Muscle of back (tissue), 13 donors: ENCODE measurements around the gene DPF3. TPM values are rescaled to one million over a fixed set of nuclear protein-coding genes. Genes with fewer than 3 reads are reported as not detected.

Source experiments
- DNase-seq, 3 donors: peaks; one replicate each; pipeline versions ENCODE4 v3.0.0 to v3.0.0-alpha.2; 2013
- long read RNA-seq, 9 donors: transcript quantifications; one replicate each; lab custom pipeline, GENCODE V29; 2026
- polyA plus RNA-seq, 10 donors: library from polyadenylated mRNA; unstranded; fragments of 120-200 nt; gene quantifications; one replicate each; pipeline ENCODE4 v1.2.1, GENCODE V29; 2013; ENCODE audit not compliant: insufficient read length in 10 of 10

DPF3 gene
- 1 to 10 TPM; 1.2 to 8.8 (median 3.2) TPM for polyA plus RNA-seq
- long read RNA-seq, donor 1 = 0 reads
- long read RNA-seq, donor 2, partial matches to known transcripts = 0 of 1 reads
- long read RNA-seq, donor 2, other reads (novel, unspliced or antisense) = 0 of 1 reads
- long read RNA-seq, donor 3 = 0 reads
- long read RNA-seq, donor 4 = 0 reads
- long read RNA-seq, donor 5 = 0 reads
- long read RNA-seq, donor 6 = 0 reads
- long read RNA-seq, donor 7 = 0 reads
- long read RNA-seq, donor 8 = 0 reads
- long read RNA-seq, donor 9 = 0 reads

DNA sequence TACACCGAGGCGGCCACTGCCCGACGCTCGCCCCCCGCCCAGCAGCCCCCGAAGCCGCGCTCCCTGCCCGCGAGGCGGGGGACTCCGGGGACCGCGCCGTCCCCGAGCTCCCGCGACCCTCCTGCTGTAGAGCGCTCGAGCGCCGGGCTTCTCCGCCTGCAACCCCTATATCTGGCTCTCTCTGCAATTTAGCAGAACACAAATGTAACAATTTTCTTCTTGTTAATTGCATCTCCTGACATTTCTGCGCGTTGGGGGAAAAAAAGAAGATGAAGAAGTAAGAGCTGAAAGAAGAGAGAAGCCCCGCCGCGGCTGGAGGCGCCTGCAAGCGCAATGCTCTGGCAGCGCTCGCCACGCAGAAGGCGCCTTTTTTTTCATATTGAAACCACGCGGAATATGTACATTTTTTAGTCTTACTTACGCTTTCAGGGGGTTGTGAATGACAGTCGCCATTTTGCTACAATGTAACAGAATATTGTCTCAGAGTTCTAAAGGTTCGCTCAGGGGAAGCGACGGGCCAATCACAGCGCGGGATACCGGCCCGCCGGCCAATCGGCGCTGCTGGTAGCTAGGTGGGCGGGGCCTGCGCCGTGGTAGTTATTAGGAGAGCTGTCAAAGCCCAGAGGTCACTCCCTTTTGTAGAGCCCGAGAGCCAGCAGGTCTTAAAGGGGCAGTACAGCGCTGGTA lies at the start of gene DPF3:
Gene DPF3, minus strand, starts transcription at position 466 of the 687 bp plus-strand sequence. Its CDS starts 13 bp downstream, at position 453.
- DNase-seq = peak; percentile 93 to 96 (median 95)

DNA sequence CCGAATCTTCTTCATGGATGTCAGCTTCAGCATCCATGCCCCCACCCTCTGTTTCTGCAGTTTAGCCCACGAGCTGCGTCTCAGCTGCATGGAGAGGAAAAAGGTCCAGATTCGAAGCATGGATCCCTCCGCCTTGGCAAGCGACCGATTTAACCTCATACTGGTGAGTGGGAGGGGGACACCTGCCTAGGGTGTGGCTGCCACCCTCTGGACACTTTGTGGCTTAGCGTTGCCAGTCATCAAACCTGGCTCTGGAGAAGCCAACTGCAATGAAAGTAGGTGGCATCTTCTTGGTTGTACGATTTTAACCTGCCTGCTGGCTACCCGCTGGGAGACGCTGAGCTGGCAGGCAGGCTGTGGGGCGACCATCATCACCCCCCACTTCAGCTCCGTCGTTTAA lies 49.0 kb upstream of the DPF3 start:
- no peak for DNase-seq

DNA sequence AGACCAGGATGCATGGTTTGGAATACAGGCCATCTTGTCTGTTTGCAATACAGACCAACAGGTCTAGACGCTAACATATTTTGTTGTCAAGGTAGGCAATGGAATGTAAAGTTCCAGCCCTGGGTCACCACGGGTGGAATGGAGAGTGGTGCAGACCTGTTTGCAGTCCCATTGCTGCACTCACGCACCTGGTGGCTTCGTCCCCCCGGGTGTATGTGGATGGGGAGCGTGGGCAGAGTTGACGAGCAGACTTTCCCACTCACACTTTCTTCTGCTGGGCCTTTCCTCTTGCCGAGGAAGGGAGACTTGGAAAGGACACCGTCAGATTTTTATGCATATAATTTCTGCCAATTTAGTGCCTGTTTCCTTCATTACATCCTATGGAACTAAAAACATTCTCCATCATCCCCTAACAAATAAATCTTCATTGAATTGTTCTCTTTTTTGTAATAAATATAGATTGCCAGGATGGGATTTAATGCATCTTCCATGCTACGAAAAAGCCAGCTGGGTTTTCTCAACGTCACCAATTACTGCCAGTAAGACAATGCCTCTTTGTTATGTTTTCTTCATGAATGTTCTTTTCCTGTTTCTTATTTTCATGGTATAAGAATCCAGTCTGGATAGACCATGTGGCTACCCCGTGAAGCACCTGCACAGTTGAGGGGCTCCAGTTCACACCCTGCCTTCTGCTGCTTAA lies 47.5 kb upstream of the DPF3 start:
- peak in 1 of 3 donors; percentile 13 for DNase-seq

DNA sequence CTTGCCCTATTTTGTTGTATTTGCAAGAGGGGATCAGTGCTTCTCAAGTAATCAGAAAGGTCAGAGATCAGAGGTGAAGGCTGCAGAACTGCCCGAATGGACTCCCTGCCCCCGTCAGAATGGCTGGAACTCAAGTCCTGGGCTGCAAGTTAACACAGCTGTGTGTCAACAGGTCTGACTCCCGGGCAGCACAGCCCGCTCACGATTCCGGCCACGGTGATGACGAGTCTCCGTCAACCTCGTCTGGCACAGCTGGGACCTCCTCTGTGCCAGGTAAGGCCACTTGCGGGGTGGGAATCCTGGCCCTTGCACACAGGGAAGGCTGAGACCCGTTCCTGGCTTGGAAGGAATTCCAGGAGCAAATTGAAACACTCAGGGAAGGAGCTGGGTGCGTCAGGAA lies 45.7 kb upstream of the DPF3 start:
- no peak for DNase-seq

DNA sequence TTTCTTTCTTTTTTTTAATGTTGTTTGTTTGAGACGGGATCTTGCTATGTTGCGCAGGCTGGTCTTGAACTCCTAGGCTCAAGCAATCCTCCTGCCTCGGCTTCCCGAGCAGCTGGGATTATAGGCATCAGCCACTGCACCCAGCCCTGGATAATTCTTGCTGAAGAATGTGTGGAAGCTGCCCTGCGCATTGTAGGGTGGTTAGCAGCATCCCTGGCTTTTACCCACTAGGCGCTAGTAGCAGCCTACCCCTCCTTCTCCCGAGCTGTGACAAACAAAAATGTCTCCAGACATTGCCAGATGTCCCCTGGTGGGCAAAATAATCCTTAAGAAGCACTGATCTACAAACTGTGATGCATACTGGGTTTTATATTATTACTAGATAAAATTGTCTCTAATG lies 39.0 kb upstream of the DPF3 start:
- no peak for DNase-seq

DNA sequence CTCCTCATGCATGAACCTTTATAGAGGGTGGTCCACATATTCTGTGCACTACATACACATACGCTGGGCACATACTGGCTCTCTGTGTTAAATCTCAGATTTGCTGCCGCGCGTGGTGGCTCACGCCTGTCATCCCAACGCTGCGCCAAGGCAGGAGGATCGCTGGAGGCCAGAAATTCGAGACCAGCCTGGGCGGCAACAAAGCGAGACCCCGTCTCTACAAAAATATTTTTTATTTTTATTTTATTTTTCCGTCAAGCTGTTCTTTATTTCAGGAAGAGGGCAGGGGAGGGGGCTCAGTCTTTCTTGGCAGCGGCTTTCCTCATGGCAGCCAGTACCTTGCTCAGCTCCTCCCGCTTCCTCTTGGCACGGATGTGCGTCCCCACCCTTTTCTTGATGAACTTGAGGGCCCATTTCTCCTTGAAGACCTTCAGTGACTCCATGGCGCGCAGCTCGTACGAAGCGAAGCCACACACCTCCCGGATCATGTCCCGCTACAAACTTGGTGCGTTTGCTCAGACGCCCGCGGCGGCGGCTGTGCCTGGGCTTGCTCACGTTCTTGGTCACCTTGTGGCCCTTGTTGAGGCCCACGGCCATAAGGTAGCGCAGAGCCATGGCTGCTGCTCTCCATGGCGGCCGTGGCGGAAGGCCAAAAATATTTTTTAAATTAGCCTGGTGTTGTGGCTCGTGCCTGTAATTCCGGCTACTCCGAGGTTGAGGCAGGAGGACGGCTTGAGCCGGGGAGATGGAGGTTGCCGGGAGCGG lies 35.6 kb upstream of the DPF3 start:
- DNase-seq = no peak

DNA sequence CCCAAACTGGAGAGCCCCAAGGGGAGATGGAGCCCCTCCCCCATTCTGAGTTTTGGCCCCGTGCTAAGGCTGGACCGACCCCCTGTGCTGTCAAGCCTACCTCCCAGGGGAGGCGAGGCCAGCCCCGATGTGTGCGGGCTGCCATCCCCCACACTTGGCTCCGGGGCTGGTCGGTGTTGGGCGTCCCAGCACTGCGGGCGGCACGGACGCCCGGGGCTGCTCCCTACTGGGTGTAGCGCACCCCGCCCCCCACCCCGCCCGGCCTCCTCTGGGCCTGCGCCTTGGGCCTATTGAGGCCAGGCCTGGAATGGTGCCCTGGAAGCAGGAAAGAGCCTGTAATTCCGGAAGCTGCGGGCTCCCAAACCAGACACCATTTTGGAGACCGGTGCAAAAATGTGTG lies 35.0 kb upstream of the DPF3 start:
- no peak for DNase-seq

DNA sequence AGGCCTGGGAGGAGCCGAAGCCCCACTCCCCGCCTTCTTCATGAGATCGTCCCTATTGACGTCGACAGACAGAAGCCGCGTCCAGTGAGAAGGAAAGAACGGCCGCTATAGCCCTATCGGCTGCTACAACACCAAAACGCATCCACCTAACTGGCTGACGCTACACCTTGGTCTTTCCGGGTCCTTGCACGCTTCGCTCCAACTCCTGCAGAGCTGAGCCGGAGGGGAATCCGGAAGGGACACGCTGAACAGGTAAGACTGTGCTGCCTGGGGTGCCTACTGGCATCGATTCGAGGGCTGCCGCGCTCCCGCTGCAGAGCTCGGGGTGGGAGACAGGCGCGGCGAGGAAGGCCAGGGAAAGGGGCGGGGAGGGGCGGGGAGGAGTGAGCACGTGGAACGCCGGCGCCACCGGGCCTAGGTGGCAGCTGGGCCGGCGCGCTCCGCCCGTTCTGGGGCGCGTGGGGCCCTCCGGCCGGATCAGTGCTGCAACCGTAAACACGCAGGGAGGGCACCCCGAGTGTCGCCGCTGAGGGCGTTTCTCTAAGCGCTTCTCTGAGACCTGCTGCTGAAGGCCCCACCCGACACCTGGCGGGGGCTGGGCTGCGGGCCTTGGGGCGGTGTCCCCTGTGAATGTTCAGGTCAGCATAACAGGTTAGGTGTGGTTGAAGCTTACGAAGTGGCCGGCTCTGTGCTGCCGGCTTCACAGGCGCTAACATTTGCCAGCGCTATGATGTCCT lies 32.6 kb upstream of the DPF3 start, which contains the start of gene DCAF4:
Gene DCAF4, plus strand, starts transcription at position 173 of the 737 bp plus-strand sequence. CDS start 11,515 bp downstream, outside the sequence.
- peak; percentile 95 to 99 (median 99) for DNase-seq

DNA sequence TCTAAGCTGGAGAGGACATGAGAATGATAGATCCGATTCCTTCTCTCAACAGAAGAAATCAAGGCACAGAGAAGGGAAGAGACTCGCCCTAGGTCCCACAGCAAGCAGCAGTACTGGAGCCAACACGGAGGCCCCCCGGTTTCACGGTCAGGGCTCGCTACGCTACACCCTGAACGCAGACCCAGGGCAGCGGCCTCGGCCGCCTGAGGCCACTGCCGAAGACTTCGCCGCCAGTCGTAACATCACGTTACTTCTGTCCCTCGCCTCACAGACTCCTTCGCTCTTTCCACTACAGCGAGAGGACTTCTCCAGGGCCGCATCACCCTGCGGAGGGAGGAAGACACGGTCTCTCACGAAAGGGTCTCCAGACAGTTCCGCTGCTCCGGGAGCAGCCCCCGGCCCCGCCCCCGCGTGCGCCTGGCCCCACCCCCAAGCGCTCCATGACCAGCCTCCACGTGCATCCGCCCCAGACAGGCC lies 32.0 kb upstream of the DPF3 start:
- DNase-seq = no peak

DNA sequence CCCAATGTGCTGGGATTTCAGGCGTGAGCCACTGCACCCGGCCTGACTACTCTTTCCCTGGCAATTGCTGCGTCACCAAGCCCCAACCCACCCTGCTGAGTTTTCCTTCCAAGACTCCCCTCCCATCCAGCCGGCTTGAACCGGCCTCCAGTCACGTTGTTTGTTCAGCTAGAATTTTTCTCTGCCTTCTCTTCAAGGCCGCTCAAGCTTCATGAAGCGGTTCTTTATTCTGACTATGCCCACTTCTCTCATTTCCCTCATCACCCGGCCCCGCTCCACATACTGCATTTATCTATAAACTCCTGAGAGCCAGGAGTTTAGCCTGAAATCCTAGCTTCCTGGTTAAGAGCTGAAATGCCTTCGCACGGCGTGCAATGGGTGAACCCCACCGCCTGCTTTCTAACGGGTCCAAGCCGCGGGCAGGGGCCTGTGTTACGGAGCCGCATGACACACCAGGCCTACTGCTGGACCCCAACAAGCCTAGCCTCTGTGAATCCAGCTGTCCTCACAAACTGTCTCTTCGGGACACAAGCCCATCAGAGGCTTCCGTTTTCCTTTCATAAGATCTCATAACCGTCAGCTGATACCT lies 31.4 kb upstream of the DPF3 start:
- peak in 1 of 3 donors; percentile 18 for DNase-seq

DNA sequence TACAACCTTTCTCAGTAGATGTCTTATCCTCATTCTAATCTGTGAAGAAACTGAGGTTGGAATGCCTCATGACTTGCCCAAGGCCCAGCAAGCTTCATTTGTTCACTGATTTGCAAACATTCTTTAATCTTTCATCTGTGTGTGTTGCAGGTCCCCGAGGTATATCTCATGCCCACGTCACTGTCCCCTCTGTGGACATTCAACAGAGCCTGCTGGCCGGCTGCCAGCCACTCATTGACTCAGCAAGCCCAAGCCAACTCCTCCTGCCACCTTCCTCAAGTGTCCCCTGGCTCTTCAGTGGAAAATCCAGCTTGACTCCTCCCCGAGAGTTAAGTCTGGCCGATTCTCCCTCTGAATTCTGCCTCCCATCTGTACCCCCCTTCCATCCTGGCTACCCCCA lies 30.4 kb upstream of the DPF3 start:
- no peak for DNase-seq

DNA sequence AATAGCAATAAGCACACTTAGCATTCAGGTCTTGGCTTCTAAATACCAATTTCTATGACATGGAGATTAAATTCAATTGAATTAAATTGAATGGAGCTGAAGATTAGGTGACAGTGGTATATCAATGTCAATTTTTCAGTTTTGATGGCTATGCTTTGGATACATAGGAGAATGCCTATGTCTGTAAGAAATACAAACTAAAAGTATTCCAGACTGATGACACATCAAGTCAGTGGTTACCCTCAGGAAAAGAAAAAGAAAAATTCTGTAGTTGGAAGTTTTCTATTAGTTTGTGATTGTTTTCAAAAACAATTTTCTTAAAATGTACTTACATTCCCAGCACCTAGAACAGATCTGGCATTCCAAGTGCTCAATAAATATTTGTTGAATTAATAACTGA lies 27.5 kb upstream of the DPF3 start:
- no peak for DNase-seq

DNA sequence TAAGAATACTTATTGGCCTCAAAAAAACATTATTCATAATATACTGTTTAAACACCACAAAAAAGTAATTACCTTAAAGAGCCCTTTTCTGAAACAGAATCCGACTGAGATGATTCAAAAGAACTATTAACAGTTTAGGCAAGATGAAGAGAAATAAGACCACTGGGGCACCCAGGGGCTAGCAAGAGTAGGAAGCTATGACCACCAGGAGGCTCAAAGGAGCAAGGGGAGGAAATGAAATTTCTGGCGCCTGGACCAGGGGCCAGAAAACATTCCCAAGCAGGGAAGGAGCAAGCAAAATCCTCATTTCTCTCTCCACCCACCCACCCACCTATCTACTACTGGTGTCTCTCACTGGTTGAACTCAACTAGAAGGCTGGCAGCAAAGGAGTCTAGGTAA lies 26.1 kb upstream of the DPF3 start:
- DNase-seq = no peak

DNA sequence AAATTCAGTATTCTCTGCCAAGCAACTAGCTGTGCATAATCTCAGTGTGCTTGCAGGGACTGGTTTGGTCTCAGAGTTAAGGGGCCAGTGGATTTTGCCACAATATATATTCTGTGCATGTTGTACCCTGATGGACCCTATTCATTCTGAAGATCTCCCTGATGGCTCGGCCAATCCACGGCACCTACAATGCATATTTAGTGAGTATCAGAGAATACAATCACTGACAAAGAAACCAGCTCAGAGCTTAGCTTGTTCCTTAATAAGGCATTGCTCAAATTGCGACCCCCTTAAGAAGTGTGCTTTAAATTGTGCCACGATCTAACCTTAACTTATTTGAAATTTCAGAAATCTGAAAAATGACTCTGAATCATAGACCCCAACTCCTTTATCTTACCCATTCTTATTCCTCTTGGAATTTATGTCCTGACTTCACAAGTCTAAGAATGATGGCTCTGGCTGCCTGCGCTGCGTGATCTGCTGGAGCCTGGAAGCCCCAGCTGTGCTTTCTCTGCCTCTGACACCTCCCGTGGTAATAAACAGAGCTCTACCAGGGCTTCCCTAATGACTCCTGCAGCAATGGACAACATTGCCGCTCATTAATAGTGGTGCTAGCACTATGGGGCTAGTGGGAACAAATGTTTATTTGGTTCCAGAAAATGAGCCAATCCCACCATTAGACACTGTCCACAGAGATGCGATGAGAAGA lies 23.3 kb upstream of the DPF3 start:
- DNase-seq = no peak

DNA sequence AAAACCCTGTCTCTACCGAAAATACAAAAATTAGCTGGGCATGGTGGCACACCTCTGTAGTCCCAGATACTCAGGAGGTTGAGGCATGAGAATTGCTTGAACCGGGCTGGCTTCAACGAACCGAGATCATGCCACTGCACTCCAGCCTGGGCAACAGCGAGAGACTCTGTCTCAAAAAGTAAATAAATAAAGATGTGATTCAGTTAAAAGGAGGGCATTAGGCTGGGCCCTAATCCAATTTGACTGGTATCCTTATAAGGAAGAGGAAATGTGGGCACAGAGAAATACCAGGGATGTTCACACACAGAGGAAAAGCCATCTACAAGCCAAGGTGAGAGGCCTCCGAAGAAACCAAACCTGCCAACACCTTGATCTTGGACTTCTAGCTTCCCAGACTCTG lies 22.3 kb upstream of the DPF3 start:
- no peak for DNase-seq

DNA sequence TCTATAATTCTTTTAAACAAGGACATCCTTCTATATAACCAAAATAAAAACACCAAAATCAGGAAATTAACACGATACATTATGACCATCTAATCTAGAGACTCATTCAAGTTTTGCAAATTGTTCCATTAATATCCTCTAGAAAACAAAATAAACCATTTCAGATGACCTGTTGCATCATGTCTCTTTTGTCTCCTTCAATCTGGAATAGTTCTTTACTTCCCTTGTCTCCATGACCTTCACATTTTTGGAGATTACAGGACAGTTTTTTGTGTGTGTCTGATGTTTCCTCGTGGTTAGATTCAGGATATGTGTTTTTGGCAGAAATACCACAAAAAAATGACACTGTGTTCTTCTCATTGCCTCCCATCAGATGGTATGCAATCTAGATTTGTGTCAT lies 19.9 kb upstream of the DPF3 start:
- no peak for DNase-seq

DNA sequence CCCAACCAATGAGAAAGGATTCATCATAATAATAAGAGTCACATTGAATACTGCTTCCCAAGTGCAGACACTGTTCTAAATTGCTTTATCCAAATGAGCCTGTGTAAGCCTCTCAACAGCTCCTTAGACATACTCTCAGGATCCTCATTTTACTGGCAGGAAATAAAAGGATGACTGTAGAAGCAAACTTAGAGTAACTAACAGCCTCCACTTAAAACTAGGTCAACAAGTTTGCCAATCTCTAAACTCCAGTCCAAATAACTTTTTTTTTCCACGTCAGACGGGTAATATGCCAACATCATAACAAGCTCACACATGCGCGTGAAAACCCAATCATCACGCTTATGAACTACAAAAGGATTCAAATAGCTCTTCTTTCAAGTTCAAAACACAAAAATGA lies 15.3 kb upstream of the DPF3 start:
- DNase-seq = no peak

DNA sequence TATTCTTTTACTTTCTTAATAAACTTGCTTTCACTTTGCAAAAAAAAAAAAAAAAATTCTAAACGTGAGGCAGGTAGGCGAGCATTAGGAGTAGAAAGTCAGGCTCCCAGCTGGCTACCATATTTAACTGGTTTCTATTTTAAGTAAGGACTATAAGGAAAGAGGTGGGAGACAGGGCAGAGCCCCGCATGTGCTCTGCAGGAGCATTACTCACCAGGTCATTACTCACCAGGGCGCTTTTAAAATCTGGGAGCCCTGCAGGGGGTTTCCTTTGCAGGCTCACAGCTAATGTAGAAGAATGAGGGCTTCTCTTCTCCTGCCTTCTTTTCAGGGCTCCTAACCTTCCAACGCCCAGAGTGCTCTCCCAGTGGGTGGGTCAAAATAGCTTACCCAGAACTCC lies 14.0 kb upstream of the DPF3 start:
- DNase-seq = peak in 1 of 3 donors; percentile 56

DNA sequence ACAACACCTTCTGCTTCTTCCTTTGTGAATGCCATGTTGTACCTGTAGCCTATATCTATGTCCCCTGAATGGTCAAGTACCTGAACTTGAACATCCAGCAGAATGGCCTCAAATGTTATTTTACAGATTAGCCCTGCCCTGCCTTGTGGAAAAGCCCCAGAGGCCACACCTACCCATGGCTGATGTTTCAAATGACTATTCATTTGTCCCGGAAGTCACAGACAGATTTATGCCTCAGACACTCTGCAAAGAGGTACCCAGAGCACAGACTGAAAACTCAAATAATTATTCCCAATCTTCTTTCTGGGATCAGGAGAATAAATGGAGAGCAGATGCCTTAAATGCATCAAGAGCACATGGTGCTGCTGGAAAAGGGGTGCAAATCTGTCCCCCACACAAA lies 13.0 kb upstream of the DPF3 start:
- DNase-seq = no peak

DNA sequence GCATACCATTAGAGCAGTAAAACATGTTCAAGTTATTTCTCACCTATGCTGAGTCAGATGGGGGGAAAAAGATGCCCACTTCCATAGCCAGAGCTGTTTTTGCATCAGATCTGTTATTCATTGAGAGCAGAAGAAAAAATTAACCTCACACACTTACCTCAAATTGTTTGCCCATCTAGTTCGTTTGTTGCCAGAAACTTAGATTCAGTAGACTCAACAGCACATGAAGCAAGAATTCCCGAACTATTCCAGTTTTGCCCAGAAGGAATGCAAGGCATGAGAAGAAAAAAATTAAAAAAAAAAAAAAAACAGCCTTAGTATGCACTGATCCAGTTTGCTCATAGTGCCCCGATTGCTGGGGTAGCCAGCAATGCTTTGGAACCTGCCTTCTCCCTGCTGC lies 12.4 kb upstream of the DPF3 start:
- DNase-seq = peak in 1 of 3 donors; percentile 87
